Astrocyte of the hippocampus (primary cell): Measurements from ENCODE around the gene NEDD4L.

ENCODE experiments used
- DNase-seq: peaks from one replicate; pipeline ENCODE4 v3.0.0; 2011; ENCODE audit warnings: low read depth, low spot score

NEDD4L gene

GRCh38 chr18:58208207-58208932, 164.3 kb downstream of the NEDD4L start:
- no peak for DNase-seq

GRCh38 chr18:58209326-58209725, 165.3 kb downstream of the NEDD4L start:
- DNase-seq: no peak

GRCh38 chr18:58211510-58211909, 167.5 kb downstream of the NEDD4L start:
- no peak for DNase-seq

- no peak for DNase-seq
Measured at GRCh38 chr18:58212274-58212673, 168.2 kb downstream of the NEDD4L start.

- DNase-seq: peak; percentile 93
Measured at GRCh38 chr18:58213440-58213839, 169.4 kb downstream of the NEDD4L start.

- no peak for DNase-seq
Measured at GRCh38 chr18:58215011-58215410, 171.0 kb downstream of the NEDD4L start.

- DNase-seq: no peak
Measured at GRCh38 chr18:58216071-58216481, 172.1 kb downstream of the NEDD4L start.

GRCh38 chr18:58217052-58217451, 173.0 kb downstream of the NEDD4L start:
- DNase-seq: no peak

GRCh38 chr18:58218117-58218516, 174.1 kb downstream of the NEDD4L start:
- DNase-seq: no peak

GRCh38 chr18:58221060-58221725, 177.2 kb downstream of the NEDD4L start:
- DNase-seq: peak; percentile 92

GRCh38 chr18:58222432-58223125, 178.6 kb downstream of the NEDD4L start:
- DNase-seq: peak; percentile 58

- peak; percentile 87 for DNase-seq
Measured at GRCh38 chr18:58223717-58224424, 179.8 kb downstream of the NEDD4L start.

- DNase-seq: no peak
Measured at GRCh38 chr18:58224425-58224750, 180.4 kb downstream of the NEDD4L start.

GRCh38 chr18:58225101-58225500, 181.1 kb downstream of the NEDD4L start:
- no peak for DNase-seq

- DNase-seq: no peak
Measured at GRCh38 chr18:58226429-58226828, 182.4 kb downstream of the NEDD4L start.

GRCh38 chr18:58227361-58227930, 183.4 kb downstream of the NEDD4L start:
- peak; percentile 60 for DNase-seq

GRCh38 chr18:58228176-58228575, 184.2 kb downstream of the NEDD4L start:
- DNase-seq: no peak

GRCh38 chr18:58228762-58229161, 184.7 kb downstream of the NEDD4L start:
- DNase-seq: no peak

- DNase-seq: no peak
Measured at GRCh38 chr18:58229162-58229561, 185.1 kb downstream of the NEDD4L start.

GRCh38 chr18:58230438-58231179, 186.6 kb downstream of the NEDD4L start:
- peak; percentile 76 for DNase-seq

- no peak for DNase-seq
Measured at GRCh38 chr18:58231930-58232329, 187.9 kb downstream of the NEDD4L start.
